GM19240 (cell line): ENCODE measurements around the gene HADHB.
"Not testable (repeated sequence)": the region's sequence is repeated elsewhere in the genome, so short reads cannot be mapped to it uniquely, and the experiment has no call there.

Experiments
- DNase-seq: peaks from one replicate; pipeline ENCODE4 v3.0.0; 2011; ENCODE audit warnings: low spot score; ENCODE audit not compliant: insufficient read length

HADHB gene

GRCh38 chr2:26292646-26293045 lies 47.9 kb downstream of the HADHB start:
- no peak for DNase-seq

GRCh38 chr2:26295511-26295910 lies 50.8 kb downstream of the HADHB start:
- DNase-seq, result no peak

- no peak for DNase-seq
Observed at GRCh38 chr2:26297061-26297460, 52.3 kb downstream of the HADHB start.

GRCh38 chr2:26298286-26298637 lies 53.5 kb downstream of the HADHB start:
- DNase-seq, result no peak

- DNase-seq, result no peak
Observed at GRCh38 chr2:26298638-26299393, 54.1 kb downstream of the HADHB start.

GRCh38 chr2:26299471-26300101 lies 54.8 kb downstream of the HADHB start:
- no peak for DNase-seq

GRCh38 chr2:26300234-26300925 lies 55.6 kb downstream of the HADHB start:
- DNase-seq, result no peak

- DNase-seq, result no peak
Observed at GRCh38 chr2:26302846-26303245, 58.1 kb downstream of the HADHB start.

GRCh38 chr2:26305094-26305493 lies 60.4 kb downstream of the HADHB start:
- not testable (repeated sequence) for DNase-seq

- no peak for DNase-seq
Observed at GRCh38 chr2:26305540-26305939, 60.8 kb downstream of the HADHB start.

- DNase-seq, result no peak
Observed at GRCh38 chr2:26309921-26310320, 65.2 kb downstream of the HADHB start.

- DNase-seq, result no peak
Observed at GRCh38 chr2:26312471-26312870, 67.7 kb downstream of the HADHB start.

- DNase-seq, result no peak
Observed at GRCh38 chr2:26313446-26313845, 68.7 kb downstream of the HADHB start.

GRCh38 chr2:26314243-26314642 lies 69.5 kb downstream of the HADHB start:
- DNase-seq, result no peak

GRCh38 chr2:26316041-26316440 lies 71.3 kb downstream of the HADHB start:
- no peak for DNase-seq

GRCh38 chr2:26316845-26317244 lies 72.1 kb downstream of the HADHB start:
- DNase-seq, result no peak

- DNase-seq, result no peak
Observed at GRCh38 chr2:26317377-26318105, 72.8 kb downstream of the HADHB start.

- no peak for DNase-seq
Observed at GRCh38 chr2:26318950-26319349, 74.2 kb downstream of the HADHB start.

GRCh38 chr2:26324479-26324878 lies 79.7 kb downstream of the HADHB start:
- DNase-seq, result not testable (repeated sequence)

- no peak for DNase-seq
Observed at GRCh38 chr2:26324903-26325302, 80.2 kb downstream of the HADHB start.

GRCh38 chr2:26325851-26326250 lies 81.1 kb downstream of the HADHB start:
- no peak for DNase-seq

- DNase-seq, result no peak
Observed at GRCh38 chr2:26326514-26326913, 81.8 kb downstream of the HADHB start.
